ENCODE measurements around the gene CHIA. TPM values are rescaled to one million over a fixed set of nuclear protein-coding genes. Genes with fewer than 3 reads are reported as not detected.
"Not testable (repeated sequence)": the region's sequence is repeated elsewhere in the genome, so short reads cannot be mapped to it uniquely, and the experiment has no call there.

The CHIA gene
- polyA plus RNA-seq, 1 experiment: not detected

DNA sequence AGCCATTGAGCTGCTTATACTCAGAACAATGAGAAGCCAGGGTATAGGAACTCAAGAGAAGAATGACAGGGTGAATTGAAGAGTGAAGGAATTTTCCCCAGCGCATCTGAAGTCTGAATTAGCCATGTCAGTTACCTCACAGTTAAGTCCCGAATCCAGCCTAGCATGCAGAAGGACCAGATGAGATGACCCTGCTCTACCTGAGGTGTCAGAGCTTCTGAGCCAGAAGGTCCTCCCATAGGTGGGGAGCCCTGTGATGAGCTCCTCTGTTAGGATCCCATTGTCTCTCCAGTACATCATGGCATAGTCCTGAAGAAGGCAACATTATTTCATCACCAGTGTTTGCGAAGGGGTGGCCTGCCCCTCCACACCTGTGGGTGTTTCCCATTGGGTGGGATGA lies 68.7 kb downstream of the CHIA start:
- H3K9me3 ChIP-seq (ENCODE audit: control insufficient read depth, insufficient read depth, low read length): no peaks in the 10 kb centered on the region
- DNase-seq (ENCODE audit: low read depth, low spot score): no peak
- POLR2A ChIA-PET: no interaction called here
- CTCF ChIA-PET: no interaction called here
- no peak overlapping the region for H3K4me3 ChIP-seq (ENCODE audit: low read depth, low read length)
- H3K27ac ChIP-seq (ENCODE audit: low read depth, low read length): no peak overlapping the region
- TF ChIP-seq, protein P1, sequence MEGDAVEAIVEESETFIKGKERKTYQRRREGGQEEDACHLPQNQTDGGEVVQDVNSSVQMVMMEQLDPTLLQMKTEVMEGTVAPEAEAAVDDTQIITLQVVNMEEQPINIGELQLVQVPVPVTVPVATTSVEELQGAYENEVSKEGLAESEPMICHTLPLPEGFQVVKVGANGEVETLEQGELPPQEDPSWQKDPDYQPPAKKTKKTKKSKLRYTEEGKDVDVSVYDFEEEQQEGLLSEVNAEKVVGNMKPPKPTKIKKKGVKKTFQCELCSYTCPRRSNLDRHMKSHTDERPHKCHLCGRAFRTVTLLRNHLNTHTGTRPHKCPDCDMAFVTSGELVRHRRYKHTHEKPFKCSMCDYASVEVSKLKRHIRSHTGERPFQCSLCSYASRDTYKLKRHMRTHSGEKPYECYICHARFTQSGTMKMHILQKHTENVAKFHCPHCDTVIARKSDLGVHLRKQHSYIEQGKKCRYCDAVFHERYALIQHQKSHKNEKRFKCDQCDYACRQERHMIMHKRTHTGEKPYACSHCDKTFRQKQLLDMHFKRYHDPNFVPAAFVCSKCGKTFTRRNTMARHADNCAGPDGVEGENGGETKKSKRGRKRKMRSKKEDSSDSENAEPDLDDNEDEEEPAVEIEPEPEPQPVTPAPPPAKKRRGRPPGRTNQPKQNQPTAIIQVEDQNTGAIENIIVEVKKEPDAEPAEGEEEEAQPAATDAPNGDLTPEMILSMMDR (IDR thresholded peaks at IDR 0.05; ENCODE audit: low read depth, low read length): no peak
- H3K27me3 ChIP-seq (ENCODE audit: control insufficient read depth, insufficient read depth, low read length): no peaks in the 10 kb centered on the region

DNA sequence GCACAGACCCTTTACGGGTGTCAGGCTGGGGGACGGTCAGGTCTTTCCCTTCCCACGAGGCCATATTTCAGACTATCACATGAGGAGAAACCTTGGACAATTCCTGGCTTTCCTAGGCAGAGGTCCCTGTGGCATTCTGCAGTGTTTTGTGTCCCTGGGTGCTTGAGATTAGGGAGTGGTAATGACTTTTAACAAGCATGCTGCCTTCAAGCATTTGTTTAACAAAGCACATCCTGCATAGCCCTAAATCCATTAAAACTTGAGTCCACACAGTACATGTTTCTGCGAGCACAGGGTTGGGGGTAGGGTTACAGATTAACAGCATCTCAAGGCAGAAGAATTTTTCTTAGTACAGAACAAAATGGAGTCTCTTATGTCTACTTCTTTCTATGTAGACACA lies 69.6 kb downstream of the CHIA start:
- CTCF ChIA-PET; H3K9me3 ChIP-seq (ENCODE audit: control insufficient read depth, insufficient read depth, low read length); H3K27ac ChIP-seq (ENCODE audit: low read depth, low read length); POLR2A ChIA-PET; H3K4me3 ChIP-seq (ENCODE audit: low read depth, low read length); DNase-seq (ENCODE audit: low read depth, low spot score); H3K27me3 ChIP-seq (ENCODE audit: control insufficient read depth, insufficient read depth, low read length): not testable (repeated sequence)

GRCh38 chr1:111361761-111362160 lies 71.1 kb downstream of the CHIA start:
- DNase-seq (ENCODE audit: low read depth, low spot score): no peak
- no peak overlapping the region for H3K4me3 ChIP-seq (ENCODE audit: low read depth, low read length)
- H3K9me3 ChIP-seq (ENCODE audit: control insufficient read depth, insufficient read depth, low read length): no peaks in the 10 kb centered on the region
- H3K27ac ChIP-seq (ENCODE audit: low read depth, low read length): no peak overlapping the region
- CTCF ChIA-PET: no interaction called here
- POLR2A ChIA-PET: no interaction called here
- H3K27me3 ChIP-seq (ENCODE audit: control insufficient read depth, insufficient read depth, low read length): no peaks in the 10 kb centered on the region
- TF ChIP-seq, protein P1 (IDR thresholded peaks at IDR 0.05; ENCODE audit: low read depth, low read length): no peak

GRCh38 chr1:111364690-111365089 lies 74.0 kb downstream of the CHIA start:
- CTCF ChIA-PET: no interaction called here
- Histone ChIP-seq H3K9me3 (ENCODE audit: control insufficient read depth, insufficient read depth, low read length) (no peaks in the 10 kb centered on the region), H3K27ac (ENCODE audit: low read depth, low read length) (no peak overlapping the region), H3K4me3 (ENCODE audit: low read depth, low read length) (no peak overlapping the region), H3K27me3 (ENCODE audit: control insufficient read depth, insufficient read depth, low read length) (peaks cover 2% of the 10 kb centered on the region)
- no peak for DNase-seq (ENCODE audit: low read depth, low spot score)
- POLR2A ChIA-PET: interaction anchor here (0.6 kb wide), 1 partner anchor 688 kb away, joined by 3 read pairs; no protein-coding TSS in a partner anchor
- TF ChIP-seq, protein P1 (IDR thresholded peaks at IDR 0.05; ENCODE audit: low read depth, low read length): no peak

GRCh38 chr1:111366256-111366655 lies 75.6 kb downstream of the CHIA start:
- POLR2A ChIA-PET: no interaction called here

More at GRCh38 chr1:111366256-111366655, 75.6 kb downstream of the CHIA start:
- Histone ChIP-seq H3K27me3 (ENCODE audit: control insufficient read depth, insufficient read depth, low read length) (peaks cover 2% of the 10 kb centered on the region), H3K27ac (ENCODE audit: low read depth, low read length) (no peak overlapping the region), H3K9me3 (ENCODE audit: control insufficient read depth, insufficient read depth, low read length) (no peaks in the 10 kb centered on the region), H3K4me3 (ENCODE audit: low read depth, low read length) (no peak overlapping the region)
- no peak for DNase-seq (ENCODE audit: low read depth, low spot score)
- CTCF ChIA-PET: interaction anchor here (0.8 to 1.3 kb wide), 3 partner anchors 34 to 475 kb away, joined by 3 to 6 read pairs (median 3); no protein-coding TSS in a partner anchor
- TF ChIP-seq, protein P1 (IDR thresholded peaks at IDR 0.05; ENCODE audit: low read depth, low read length): no peak
